ENCODE results near the gene BAX. TPM values are rescaled to one million over a fixed set of nuclear protein-coding genes. Genes with fewer than 3 reads are reported as not detected.

BAX gene
- total and polyA plus RNA-seq, 2 of the 13 experiments (the other 11 are each of a cell fraction or from before 2014, with no cell fraction given): 139 to 176 TPM

DNA sequence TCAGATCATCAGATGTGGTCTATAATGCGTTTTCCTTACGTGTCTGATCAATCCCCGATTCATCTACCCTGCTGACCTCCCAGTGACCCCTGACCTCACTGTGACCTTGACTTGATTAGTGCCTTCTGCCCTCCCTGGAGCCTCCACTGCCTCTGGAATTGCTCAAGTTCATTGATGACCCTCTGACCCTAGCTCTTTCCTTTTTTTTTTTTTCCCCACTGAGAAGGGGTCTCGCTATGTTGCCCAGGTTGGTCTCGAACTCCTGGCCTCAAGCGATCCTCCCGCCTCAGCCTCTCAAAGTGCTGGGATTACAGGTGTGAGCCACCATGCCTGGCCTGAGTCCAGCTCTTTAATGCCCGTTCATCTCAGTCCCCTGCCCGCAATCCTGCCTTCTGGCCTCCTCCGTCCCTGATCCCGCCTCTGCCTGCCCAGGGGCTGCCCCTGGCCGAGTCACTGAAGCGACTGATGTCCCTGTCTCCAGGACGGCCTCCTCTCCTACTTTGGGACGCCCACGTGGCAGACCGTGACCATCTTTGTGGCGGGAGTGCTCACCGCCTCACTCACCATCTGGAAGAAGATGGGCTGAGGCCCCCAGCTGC, 6.5 kb downstream of the BAX start (continued):
- TF ChIP-seq ZNF44 (CRISPR knock-in tag; IDR thresholded peaks at IDR 0.05) (no peak), GATA4 (IDR thresholded peaks at IDR 0.05; ENCODE audit: borderline replicate concordance, low read depth) (no peak), POLR2G (IDR thresholded peaks at IDR 0.05; ENCODE audit: low read depth, low read length) (peak; percentile 58), ZBTB7B (CRISPR knock-in tag; IDR thresholded peaks at IDR 0.05) (no peak), ARNT (IDR thresholded peaks at IDR 0.05) (no peak), NBN (conservative IDR thresholded peaks at IDR 0.05) (no peak), KDM4B (CRISPR knock-in tag; IDR thresholded peaks at IDR 0.05) (no peak), ZNF12 (CRISPR knock-in tag; IDR thresholded peaks at IDR 0.05) (no peak), YY1 (IDR thresholded peaks at IDR 0.05; ENCODE audit: insufficient read depth, insufficient replicate concordance, low read depth, low read length) (no peak), DNMT3B (CRISPR knock-in tag; conservative IDR thresholded peaks at IDR 0.05) (no peak), KLF9 (CRISPR knock-in tag; IDR thresholded peaks at IDR 0.05; ENCODE audit: low read depth) (no peak), RFX1 (IDR thresholded peaks at IDR 0.05) (no peak), ZSCAN29 (CRISPR knock-in tag; conservative IDR thresholded peaks at IDR 0.05) (no peak), ZNF124 (CRISPR knock-in tag; IDR thresholded peaks at IDR 0.05) (no peak), GFI1 (CRISPR knock-in tag; IDR thresholded peaks at IDR 0.05; ENCODE audit: borderline replicate concordance) (no peak), GATAD2A (CRISPR knock-in tag; IDR thresholded peaks at IDR 0.05) (peak; percentile 14; the same call in 1 of the 2 replicates), REXO4 (CRISPR knock-in tag; IDR thresholded peaks at IDR 0.05; ENCODE audit: borderline replicate concordance) (no peak), FOXK2 (IDR thresholded peaks at IDR 0.05) (no peak), ZNF616 (CRISPR knock-in tag; IDR thresholded peaks at IDR 0.05; ENCODE audit: low read depth) (no peak), ZNF709 (CRISPR knock-in tag; IDR thresholded peaks at IDR 0.05) (no peak), ZNF598 (CRISPR knock-in tag; IDR thresholded peaks at IDR 0.05; ENCODE audit: borderline replicate concordance) (no peak)
- TF ChIP-seq, protein P1, sequence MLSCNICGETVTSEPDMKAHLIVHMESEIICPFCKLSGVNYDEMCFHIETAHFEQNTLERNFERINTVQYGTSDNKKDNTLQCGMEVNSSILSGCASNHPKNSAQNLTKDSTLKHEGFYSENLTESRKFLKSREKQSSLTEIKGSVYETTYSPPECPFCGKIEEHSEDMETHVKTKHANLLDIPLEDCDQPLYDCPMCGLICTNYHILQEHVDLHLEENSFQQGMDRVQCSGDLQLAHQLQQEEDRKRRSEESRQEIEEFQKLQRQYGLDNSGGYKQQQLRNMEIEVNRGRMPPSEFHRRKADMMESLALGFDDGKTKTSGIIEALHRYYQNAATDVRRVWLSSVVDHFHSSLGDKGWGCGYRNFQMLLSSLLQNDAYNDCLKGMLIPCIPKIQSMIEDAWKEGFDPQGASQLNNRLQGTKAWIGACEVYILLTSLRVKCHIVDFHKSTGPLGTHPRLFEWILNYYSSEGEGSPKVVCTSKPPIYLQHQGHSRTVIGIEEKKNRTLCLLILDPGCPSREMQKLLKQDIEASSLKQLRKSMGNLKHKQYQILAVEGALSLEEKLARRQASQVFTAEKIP (CRISPR knock-in tag; IDR thresholded peaks at IDR 0.05; ENCODE audit: borderline replicate concordance): no peak
- TF ChIP-seq, protein P2, sequence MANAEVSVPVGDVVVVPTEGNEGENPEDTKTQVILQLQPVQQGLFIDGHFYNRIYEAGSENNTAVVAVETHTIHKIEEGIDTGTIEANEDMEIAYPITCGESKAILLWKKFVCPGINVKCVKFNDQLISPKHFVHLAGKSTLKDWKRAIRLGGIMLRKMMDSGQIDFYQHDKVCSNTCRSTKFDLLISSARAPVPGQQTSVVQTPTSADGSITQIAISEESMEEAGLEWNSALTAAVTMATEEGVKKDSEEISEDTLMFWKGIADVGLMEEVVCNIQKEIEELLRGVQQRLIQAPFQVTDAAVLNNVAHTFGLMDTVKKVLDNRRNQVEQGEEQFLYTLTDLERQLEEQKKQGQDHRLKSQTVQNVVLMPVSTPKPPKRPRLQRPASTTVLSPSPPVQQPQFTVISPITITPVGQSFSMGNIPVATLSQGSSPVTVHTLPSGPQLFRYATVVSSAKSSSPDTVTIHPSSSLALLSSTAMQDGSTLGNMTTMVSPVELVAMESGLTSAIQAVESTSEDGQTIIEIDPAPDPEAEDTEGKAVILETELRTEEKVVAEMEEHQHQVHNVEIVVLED (CRISPR knock-in tag; IDR thresholded peaks at IDR 0.05; ENCODE audit: borderline replicate concordance): no peak
- TF ChIP-seq, protein P3, sequence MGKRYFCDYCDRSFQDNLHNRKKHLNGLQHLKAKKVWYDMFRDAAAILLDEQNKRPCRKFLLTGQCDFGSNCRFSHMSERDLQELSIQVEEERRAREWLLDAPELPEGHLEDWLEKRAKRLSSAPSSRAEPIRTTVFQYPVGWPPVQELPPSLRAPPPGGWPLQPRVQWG (CRISPR knock-in tag; IDR thresholded peaks at IDR 0.05; ENCODE audit: borderline replicate concordance, low read depth): no peak
- TF ChIP-seq, protein P4, sequence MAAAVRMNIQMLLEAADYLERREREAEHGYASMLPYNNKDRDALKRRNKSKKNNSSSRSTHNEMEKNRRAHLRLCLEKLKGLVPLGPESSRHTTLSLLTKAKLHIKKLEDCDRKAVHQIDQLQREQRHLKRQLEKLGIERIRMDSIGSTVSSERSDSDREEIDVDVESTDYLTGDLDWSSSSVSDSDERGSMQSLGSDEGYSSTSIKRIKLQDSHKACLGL (CRISPR knock-in tag; IDR thresholded peaks at IDR 0.05): no peak
- TF ChIP-seq, protein P5, sequence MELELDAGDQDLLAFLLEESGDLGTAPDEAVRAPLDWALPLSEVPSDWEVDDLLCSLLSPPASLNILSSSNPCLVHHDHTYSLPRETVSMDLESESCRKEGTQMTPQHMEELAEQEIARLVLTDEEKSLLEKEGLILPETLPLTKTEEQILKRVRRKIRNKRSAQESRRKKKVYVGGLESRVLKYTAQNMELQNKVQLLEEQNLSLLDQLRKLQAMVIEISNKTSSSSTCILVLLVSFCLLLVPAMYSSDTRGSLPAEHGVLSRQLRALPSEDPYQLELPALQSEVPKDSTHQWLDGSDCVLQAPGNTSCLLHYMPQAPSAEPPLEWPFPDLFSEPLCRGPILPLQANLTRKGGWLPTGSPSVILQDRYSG (CRISPR knock-in tag; IDR thresholded peaks at IDR 0.05): no peak
- TF ChIP-seq, protein P6, sequence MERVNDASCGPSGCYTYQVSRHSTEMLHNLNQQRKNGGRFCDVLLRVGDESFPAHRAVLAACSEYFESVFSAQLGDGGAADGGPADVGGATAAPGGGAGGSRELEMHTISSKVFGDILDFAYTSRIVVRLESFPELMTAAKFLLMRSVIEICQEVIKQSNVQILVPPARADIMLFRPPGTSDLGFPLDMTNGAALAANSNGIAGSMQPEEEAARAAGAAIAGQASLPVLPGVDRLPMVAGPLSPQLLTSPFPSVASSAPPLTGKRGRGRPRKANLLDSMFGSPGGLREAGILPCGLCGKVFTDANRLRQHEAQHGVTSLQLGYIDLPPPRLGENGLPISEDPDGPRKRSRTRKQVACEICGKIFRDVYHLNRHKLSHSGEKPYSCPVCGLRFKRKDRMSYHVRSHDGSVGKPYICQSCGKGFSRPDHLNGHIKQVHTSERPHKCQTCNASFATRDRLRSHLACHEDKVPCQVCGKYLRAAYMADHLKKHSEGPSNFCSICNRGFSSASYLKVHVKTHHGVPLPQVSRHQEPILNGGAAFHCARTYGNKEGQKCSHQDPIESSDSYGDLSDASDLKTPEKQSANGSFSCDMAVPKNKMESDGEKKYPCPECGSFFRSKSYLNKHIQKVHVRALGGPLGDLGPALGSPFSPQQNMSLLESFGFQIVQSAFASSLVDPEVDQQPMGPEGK (CRISPR knock-in tag; IDR thresholded peaks at IDR 0.05): no peak
